ENCODE data around the gene TSC2. TPM values are rescaled to one million over a fixed set of nuclear protein-coding genes. Genes with fewer than 3 reads are reported as not detected.

Gene TSC2
- total and polyA plus RNA-seq, 2 of the 13 experiments (the other 11 are each of a cell fraction or from before 2014, with no cell fraction given), result 19.6 to 40.4 TPM

GRCh38 chr16:2009164-2009711, 38.5 kb upstream of the TSC2 start (continued):
- TF ChIP-seq ZNF142 (CRISPR knock-in tag; IDR thresholded peaks at IDR 0.05), result 0 out of 2 replicates have a peak, but pooled peaks have one; percentile 6
- 0 out of 2 replicates have a peak, but pooled peaks have one; percentile 4 for TF ChIP-seq SP4 (CRISPR knock-in tag; IDR thresholded peaks at IDR 0.05)
- no peak for TF ChIP-seq IKZF1 (IDR thresholded peaks at IDR 0.05)
- no peak for TF ChIP-seq ZNF597 (CRISPR knock-in tag; IDR thresholded peaks at IDR 0.05)
- no peak for TF ChIP-seq ZNF615 (CRISPR knock-in tag; IDR thresholded peaks at IDR 0.05; ENCODE audit: borderline replicate concordance)
- TF ChIP-seq TRIM22 (IDR thresholded peaks at IDR 0.05), result no peak
- no peak for TF ChIP-seq STAT6 (CRISPR knock-in tag; IDR thresholded peaks at IDR 0.05; ENCODE audit: borderline replicate concordance)
- TF ChIP-seq ATF7-NPFF (CRISPR knock-in tag; IDR thresholded peaks at IDR 0.05; ENCODE audit: low read depth), result 0 out of 2 replicates have a peak, but pooled peaks have one; percentile 15
- no peak for TF ChIP-seq ZNF768 (CRISPR knock-in tag; IDR thresholded peaks at IDR 0.05)
- no peak for TF ChIP-seq KDM5B (CRISPR knock-in tag; IDR thresholded peaks at IDR 0.05; ENCODE audit: borderline replicate concordance)
- TF ChIP-seq ARID4A (CRISPR knock-in tag; IDR thresholded peaks at IDR 0.05; ENCODE audit: borderline replicate concordance), result peak; percentile 16
- no peak for TF ChIP-seq ZNF143 (CRISPR knock-in tag; IDR thresholded peaks at IDR 0.05)
- TF ChIP-seq BRD4 (CRISPR knock-in tag; IDR thresholded peaks at IDR 0.05), result 0 out of 2 replicates have a peak, but pooled peaks have one; percentile 29
- no peak for TF ChIP-seq CC2D1A (CRISPR knock-in tag; IDR thresholded peaks at IDR 0.05)
